Adrenal gland (tissue), 12 donors: ENCODE results near the gene VSIG10L. TPM values are rescaled to one million over a fixed set of nuclear protein-coding genes. Genes with fewer than 3 reads are reported as not detected.

Source experiments
- DNase-seq, 7 donors: peaks; one replicate each; pipeline ENCODE4 v3.0.0-alpha.2; 2019 to 2020
- H3K27ac ChIP-seq, 5 donors: fragments of 200-600 bp; sonication (generic) in 4 of 5; 1 replicate in 3 of 5; 2 replicates in 2 of 5; pipeline versions ENCODE4 v1.5.1 to v1.8.0; 2016 to 2020; ENCODE audit warnings: mild to moderate bottlenecking in 1 of 5
- H3K27me3 ChIP-seq: fragments of 200-600 bp; 2 replicates; pipeline ENCODE4 v1.8.0; 2021
- H3K36me3 ChIP-seq, 2 donors: fragments of 200-600 bp; replicated peaks in 1 of 2; 1 replicate in 1 of 2; 2 replicates in 1 of 2; pipeline versions ENCODE4 v1.5.1 to v1.8.0; 2018 to 2022
- H3K4me1 ChIP-seq, 2 donors: fragments of 200-600 bp; replicated peaks in 1 of 2; 1 replicate in 1 of 2; 2 replicates in 1 of 2; pipeline versions ENCODE4 v1.5.1 to v1.8.0; 2018 to 2021
- H3K4me3 ChIP-seq, 4 donors: fragments of 200-600 bp; sonication (generic) in 3 of 4; one replicate each; pipeline ENCODE4 v1.5.1; 2016 to 2018
- H3K9me3 ChIP-seq, 3 donors: fragments of 200-600 bp; sonication (generic) in 1 of 3; replicated peaks in 1 of 3; 1 replicate in 2 of 3; 2 replicates in 1 of 3; pipeline versions ENCODE4 v1.5.1 to v1.8.0; 2016 to 2021
- POLR2A ChIP-seq, 2 donors: fragments of 450-650 bp; IDR thresholded peaks; one replicate each; pipeline ENCODE4 v1.6.1; 2017; ENCODE audit warnings: antibody characterized with exemption in 2 of 2, mild to moderate bottlenecking in 2 of 2, moderate library complexity in 1 of 2
- WGBS, 4 donors: extraction: QIAGEN DNeasy Blood & Tissue Kit in 2 of 4; methylation state at CpG; one replicate each; pipeline versions ENCODE4 v1.1.5 to v1.1.7; 2013 to 2017; 5-methylcytosine and 5-hydroxymethylcytosine counted together
- intact Hi-C, 2 donors: fragments of 100-400 bp; cut with DNase I; formaldehyde crosslinking; loops; one replicate each; pipeline versions ENCODE4 v1.14.1 to v1.15.0; 2022 to 2023
- polyA plus RNA-seq, 3 donors: library from polyadenylated mRNA; stranded (reverse); fragments of 200-250 nt in 2 of 3; fragments of 350-450 nt in 1 of 3; fragmentation: Illumina TruSeq in 1 of 3; extraction: RNeasy Lipid Tissue Mini Kit (QIAGEN cat#74804) in 1 of 3; gene quantifications; one replicate each; pipeline ENCODE4 v1.2.3, GENCODE V29; 2013 to 2014
- total RNA-seq, 9 donors: library from RNA; depleted of rRNA in 4 of 9; stranded (reverse); fragments of >200 nt in 4 of 9; fragments of 120-200 nt in 1 of 9; fragmentation: NEBNext Ultra II Directional in 1 of 9; extraction: Animal tissue kit (Norgen Biotek cat#: 25700) in 1 of 9; gene quantifications; one replicate each; pipeline versions ENCODE4 v1.1.0 to v1.2.4, GENCODE V29; 2013 to 2023
- TF ChIP-seq, protein P1 (sequence below), 6 experiments: fragments of 450-650 bp in 4 of 6; fragments of 200-600 bp in 2 of 6; sonication (generic) in 1 of 6; IDR thresholded peaks; 1 replicate in 5 of 6; 2 replicates in 1 of 6; pipeline versions ENCODE4 v1.5.1 to v1.8.0; 2016 to 2021; ENCODE audit warnings: antibody characterized with exemption in 6 of 6, mild to moderate bottlenecking in 2 of 6, moderate library complexity in 1 of 6
- donor health status: healthy with polysubstance abuse.
- donor health status: Bipolar disorder and iron deficiency.
- donor health status: DM: yes; HTN: yes; CAD: no.
- donor health status: DM: no; HTN: no; CAD: no.
- donor health status: DM: no; HTN: no; CAD: no.
- donor health status: DM: yes; HTN: yes; CAD: no.

The VSIG10L gene
- total and polyA plus RNA-seq, 12 donors = 1.0 to 6.0 (median 2.7) TPM

DNA sequence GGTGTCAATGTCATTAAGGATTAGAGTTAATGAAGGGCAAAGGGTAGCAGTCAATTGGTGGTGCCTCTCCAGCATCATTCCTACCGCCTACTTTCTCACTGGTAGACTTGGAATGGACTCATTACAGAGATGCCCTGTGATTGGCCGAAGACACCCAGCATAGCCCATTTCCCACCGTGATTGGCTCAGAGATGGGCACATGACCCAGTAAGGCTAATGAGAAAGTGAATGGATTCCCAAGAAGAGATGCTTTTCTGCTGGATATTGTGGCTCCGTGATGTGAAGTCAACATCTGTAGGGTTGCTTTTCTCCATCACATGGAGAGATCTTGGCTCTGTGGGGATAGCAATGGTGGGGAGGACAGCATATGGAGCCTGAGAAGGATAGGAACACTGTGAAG is 11.6 kb downstream of the VSIG10L start:
- 94 to 98% (median 96%) methylated on average over 4 of the region's 4 CpGs for WGBS, 4 donors
- no peak for DNase-seq
- Histone ChIP-seq H3K27ac (no peak overlapping the region), H3K4me3 (no peak overlapping the region), H3K9me3 (no peaks in the 10 kb centered on the region), H3K27me3 (peaks cover 6% of the 10 kb centered on the region), H3K4me1 (peaks cover 0 to 5% of the 10 kb centered on the region in 2 donors), H3K36me3 (no peaks in the 10 kb centered on the region)
- intact Hi-C loops = loop anchor here in 1 of 2 donors (10.0 kb wide), 2 partner anchors 74 to 324 kb away; no protein-coding TSS in a partner anchor
- TF ChIP-seq POLR2A (IDR thresholded peaks at IDR 0.05) = no peak
- TF ChIP-seq, protein P1, sequence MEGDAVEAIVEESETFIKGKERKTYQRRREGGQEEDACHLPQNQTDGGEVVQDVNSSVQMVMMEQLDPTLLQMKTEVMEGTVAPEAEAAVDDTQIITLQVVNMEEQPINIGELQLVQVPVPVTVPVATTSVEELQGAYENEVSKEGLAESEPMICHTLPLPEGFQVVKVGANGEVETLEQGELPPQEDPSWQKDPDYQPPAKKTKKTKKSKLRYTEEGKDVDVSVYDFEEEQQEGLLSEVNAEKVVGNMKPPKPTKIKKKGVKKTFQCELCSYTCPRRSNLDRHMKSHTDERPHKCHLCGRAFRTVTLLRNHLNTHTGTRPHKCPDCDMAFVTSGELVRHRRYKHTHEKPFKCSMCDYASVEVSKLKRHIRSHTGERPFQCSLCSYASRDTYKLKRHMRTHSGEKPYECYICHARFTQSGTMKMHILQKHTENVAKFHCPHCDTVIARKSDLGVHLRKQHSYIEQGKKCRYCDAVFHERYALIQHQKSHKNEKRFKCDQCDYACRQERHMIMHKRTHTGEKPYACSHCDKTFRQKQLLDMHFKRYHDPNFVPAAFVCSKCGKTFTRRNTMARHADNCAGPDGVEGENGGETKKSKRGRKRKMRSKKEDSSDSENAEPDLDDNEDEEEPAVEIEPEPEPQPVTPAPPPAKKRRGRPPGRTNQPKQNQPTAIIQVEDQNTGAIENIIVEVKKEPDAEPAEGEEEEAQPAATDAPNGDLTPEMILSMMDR (IDR thresholded peaks at IDR 0.05) = no peak

DNA sequence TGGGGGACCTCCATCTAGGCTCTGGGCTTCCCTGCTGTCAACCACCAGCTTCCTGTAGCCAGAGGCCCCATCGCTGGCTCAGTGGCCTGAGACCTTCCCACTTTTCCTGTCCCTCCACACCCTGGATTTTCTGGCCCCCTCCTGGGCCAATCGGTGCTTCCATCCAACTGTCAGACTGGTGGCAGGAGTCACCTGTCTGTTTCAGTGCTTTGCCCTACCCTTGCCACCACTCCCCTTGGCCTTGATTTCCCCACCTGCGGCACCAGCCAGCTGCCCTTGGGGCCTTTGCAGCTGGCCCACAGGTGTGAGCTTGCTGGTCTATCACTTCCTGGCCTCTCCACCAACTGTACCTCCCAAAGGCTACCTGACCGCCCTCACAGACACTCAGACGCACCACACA is 12.5 kb downstream of the VSIG10L start:
- DNase-seq = no peak
- intact Hi-C loops = no loop called here
- Histone ChIP-seq H3K4me3 (no peak overlapping the region), H3K27me3 (peaks cover 6% of the 10 kb centered on the region), H3K4me1 (peaks cover 0 to 5% of the 10 kb centered on the region in 2 donors), H3K27ac (no peak overlapping the region), H3K36me3 (no peaks in the 10 kb centered on the region), H3K9me3 (no peaks in the 10 kb centered on the region)
- TF ChIP-seq POLR2A (IDR thresholded peaks at IDR 0.05) = no peak
- TF ChIP-seq, protein P1 (IDR thresholded peaks at IDR 0.05) = no peak
- 71 to 94% (median 82%) methylated on average over 5 of the region's 5 CpGs for WGBS, 4 donors

DNA sequence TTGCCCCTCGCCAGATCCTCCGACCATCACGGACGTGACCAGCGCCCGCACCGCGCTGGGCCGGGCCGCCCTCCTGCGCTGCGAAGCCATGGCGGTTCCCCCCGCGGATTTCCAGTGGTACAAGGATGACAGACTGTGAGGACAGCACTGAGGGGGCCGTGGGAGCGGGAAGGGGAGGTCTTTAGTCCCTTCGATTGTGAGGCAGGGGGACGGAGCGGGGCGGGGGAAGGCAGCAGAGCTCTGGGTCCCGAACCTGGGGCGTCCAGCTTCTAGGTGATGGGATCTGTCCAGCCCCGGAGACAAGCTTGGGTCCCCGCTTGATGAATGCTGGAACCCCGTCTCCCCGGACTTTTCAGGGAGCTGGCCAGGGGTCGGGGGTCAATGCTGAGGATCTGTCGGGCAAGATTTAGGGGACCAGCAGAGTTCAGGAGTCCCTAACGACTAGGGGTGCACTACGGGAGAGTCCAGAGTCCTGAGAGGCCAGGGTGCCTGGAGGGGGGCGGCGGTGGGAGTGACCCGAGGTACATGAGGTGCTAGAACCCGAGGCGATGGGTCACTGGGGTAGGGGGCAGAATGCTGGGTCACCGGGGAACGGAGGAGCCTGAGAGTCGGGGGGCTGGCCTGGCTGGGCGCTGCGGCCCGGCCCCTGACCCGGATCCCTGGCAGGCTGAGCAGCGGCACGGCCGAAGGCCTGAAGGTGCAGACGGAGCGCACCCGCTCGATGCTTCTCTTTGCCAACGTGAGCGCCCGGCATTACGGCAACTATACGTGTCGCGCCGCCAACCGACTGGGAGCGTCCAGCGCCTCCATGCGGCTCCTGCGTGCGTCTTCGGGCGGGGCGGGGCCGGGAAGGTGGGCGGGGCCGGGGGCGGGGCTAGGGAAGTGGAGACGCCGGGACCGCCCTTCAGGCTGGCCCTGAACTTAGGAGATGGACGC is 14.6 kb downstream of the VSIG10L start:
- no peak for TF ChIP-seq POLR2A (IDR thresholded peaks at IDR 0.05)
- TF ChIP-seq, protein P1 (IDR thresholded peaks at IDR 0.05) = peak in 2 of 6 experiments; percentile 8 to 10
- DNase-seq = peak in 6 of 7 donors; percentile 45 to 65 (median 52)
- Histone ChIP-seq H3K36me3 (no peaks in the 10 kb centered on the region), H3K27ac (no peak overlapping the region), H3K4me3 (peak overlapping the region in 1 of 4 donors; percentile 15), H3K4me1 (peaks cover 0 to 5% of the 10 kb centered on the region in 2 donors), H3K9me3 (no peaks in the 10 kb centered on the region), H3K27me3 (peaks cover 6% of the 10 kb centered on the region)
- intact Hi-C loops = no loop called here
- 9 to 29% (median 22%) methylated on average over 10 to 75 of the region's 75 CpGs for WGBS, 4 donors

DNA sequence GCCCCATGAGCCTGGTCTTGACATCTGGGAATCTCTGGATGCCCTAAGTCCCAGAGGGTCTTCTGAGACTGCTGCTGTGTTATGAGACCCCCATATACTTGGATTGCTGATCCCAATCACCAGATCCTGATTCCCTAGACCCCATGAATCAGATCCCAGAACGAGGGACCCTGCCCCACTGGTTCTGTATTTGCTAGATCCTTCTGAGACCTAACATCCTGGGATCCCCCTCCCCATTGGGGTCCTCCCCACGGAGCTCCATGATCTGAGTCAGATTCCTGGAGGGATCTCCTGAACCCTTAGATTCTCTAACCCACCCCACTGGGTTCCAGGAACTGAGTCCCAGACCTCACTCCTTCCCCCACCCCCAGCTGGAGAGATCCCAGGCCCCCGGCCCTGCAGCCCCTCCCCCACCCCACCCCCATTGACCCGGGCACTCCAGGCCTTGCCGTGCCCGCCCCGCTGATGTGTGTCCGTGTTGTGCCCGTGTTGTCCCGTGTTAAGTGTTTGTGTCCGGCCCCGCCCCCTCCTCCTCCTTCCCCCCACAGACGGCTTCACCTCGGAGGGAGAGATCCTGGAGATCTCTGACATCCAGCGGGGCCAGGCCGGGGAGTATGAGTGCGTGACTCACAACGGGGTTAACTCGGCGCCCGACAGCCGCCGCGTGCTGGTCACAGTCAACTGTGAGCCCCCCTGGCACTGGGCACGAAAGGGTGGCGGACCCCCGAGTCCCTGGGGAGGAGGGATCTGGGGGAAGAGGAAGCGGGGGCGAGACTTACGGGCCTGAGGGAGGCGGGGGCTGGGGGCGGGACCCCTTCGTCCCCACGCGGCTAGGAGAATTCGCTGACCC is 15.5 kb downstream of the VSIG10L start:
- intact Hi-C loops = no loop called here
- Histone ChIP-seq H3K4me1 (peaks cover 0 to 5% of the 10 kb centered on the region in 2 donors), H3K36me3 (no peaks in the 10 kb centered on the region), H3K9me3 (no peaks in the 10 kb centered on the region), H3K4me3 (no peak overlapping the region), H3K27me3 (peaks cover 6% of the 10 kb centered on the region), H3K27ac (no peak overlapping the region)
- 43 to 44% (median 43%) methylated on average over 23 to 36 of the region's 36 CpGs; no CpG with 5 or more reads in 1 of the 4 donors for WGBS, 4 donors
- TF ChIP-seq, protein P1 (IDR thresholded peaks at IDR 0.05) = no peak
- no peak for TF ChIP-seq POLR2A (IDR thresholded peaks at IDR 0.05)
- no peak for DNase-seq
